ENCODE measurements around the gene PARD6A. TPM values are rescaled to one million over a fixed set of nuclear protein-coding genes. Genes with fewer than 3 reads are reported as not detected.

The PARD6A gene
- total and polyA plus RNA-seq, 2 of the 13 experiments (the other 11 are each of a cell fraction or from before 2014, with no cell fraction given): 3.5 to 4.3 TPM

- TF ChIP-seq ZNF263 (CRISPR knock-in tag; IDR thresholded peaks at IDR 0.05): peak; percentile 60
- TF ChIP-seq GATAD2A (CRISPR knock-in tag; IDR thresholded peaks at IDR 0.05): no peak; the same call in none of the 2 replicates
- 0 out of 2 replicates have a peak, but pooled peaks have one; percentile 26 for TF ChIP-seq ZNF512 (CRISPR knock-in tag; IDR thresholded peaks at IDR 0.05)
- TF ChIP-seq PAX8 (CRISPR knock-in tag; IDR thresholded peaks at IDR 0.05; ENCODE audit: borderline replicate concordance): no peak
- TF ChIP-seq ZBTB7B (CRISPR knock-in tag; IDR thresholded peaks at IDR 0.05): peak; percentile 67; the same call in 1 of the 2 replicates
- TF ChIP-seq ZXDC (CRISPR knock-in tag; IDR thresholded peaks at IDR 0.05): 0 out of 2 replicates have a peak, but pooled peaks have one; percentile 40
- TF ChIP-seq DDIT3 (CRISPR knock-in tag; IDR thresholded peaks at IDR 0.05): no peak; the same call in 1 of the 2 replicates
- TF ChIP-seq ONECUT2 (CRISPR knock-in tag; IDR thresholded peaks at IDR 0.05): no peak
- no peak for TF ChIP-seq CCAR2 (optimal IDR thresholded peaks at IDR 0.05; ENCODE audit: low read depth, low read length)
- TF ChIP-seq NFYC (CRISPR knock-in tag; IDR thresholded peaks at IDR 0.05): no peak
- 0 out of 2 replicates have a peak, but pooled peaks have one; percentile 63 for TF ChIP-seq NR3C1 (CRISPR knock-in tag; IDR thresholded peaks at IDR 0.05)
- TF ChIP-seq ZBED4 (CRISPR knock-in tag; IDR thresholded peaks at IDR 0.05; ENCODE audit: borderline replicate concordance): peak; percentile 31
- no peak for TF ChIP-seq ZNF775 (CRISPR knock-in tag; IDR thresholded peaks at IDR 0.05; ENCODE audit: borderline replicate concordance)
- TF ChIP-seq IKZF1 (IDR thresholded peaks at IDR 0.05): no peak
- no peak for TF ChIP-seq ZNF10 (CRISPR knock-in tag; IDR thresholded peaks at IDR 0.05; ENCODE audit: borderline replicate concordance, low read depth)
Measured at GRCh38 chr16:67659675-67660563, 841 bp upstream of the PARD6A start, which contains the start of gene ACD (continued).

Measured in HepG2 (cell line).